ENCODE results near the gene FILIP1L.
A peak's percentile ranks its signal among the peaks of the same experiment; 100 is the strongest.
"Not testable (repeated sequence)": the region's sequence is repeated elsewhere in the genome, so short reads cannot be mapped to it uniquely, and the experiment has no call there.

FILIP1L gene

DNA sequence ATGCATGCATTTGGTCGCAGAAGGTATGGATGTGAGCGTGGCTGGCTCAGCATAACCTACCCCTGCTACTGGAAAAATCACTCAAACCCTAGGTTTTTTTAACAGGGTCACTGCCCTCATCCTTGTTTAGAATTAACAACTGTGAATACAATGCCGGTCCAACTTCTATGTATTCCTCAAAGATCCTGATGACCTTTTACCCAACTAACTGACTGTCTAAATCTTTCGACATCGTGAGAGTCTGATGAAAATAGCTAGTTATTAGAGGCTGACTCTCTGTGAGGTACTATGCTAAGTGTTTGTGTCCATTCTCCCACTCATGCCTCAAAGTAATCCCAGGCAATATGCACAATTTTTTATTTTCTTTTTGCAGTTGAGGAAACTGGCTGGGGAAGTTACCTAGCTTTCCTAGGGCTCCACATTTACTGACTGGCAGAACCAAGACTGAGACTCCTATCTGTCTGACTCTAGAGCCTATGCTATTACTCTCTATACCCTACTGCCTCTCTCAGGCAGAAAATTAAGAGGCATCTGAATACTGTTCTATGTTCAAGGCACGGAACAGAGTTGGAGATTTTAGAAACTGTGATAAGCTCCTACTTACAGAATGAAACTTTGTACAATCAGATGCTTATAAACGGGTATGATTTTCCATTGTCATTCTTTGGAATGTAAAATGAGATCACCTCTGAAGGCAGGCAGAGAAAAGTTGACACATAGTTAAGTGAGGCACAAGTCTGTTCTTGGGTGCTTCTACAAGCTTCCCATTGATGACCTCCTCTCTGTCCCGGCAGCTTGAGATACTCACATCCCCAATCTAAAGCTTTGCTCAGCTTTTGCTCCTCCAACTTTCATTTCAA is 56.4 kb downstream of the FILIP1L start:
- no peak overlapping the region for H3K9ac ChIP-seq
- no peaks in the 10 kb centered on the region for H3K36me3 ChIP-seq (ENCODE audit: control insufficient read depth, insufficient read depth, low read length)
- no peaks in the 10 kb centered on the region for H3K9me3 ChIP-seq (ENCODE audit: control insufficient read depth, low read length)
- no peaks in the 10 kb centered on the region for H3K79me2 ChIP-seq
- H3K4me2 ChIP-seq (ENCODE audit: low read length), result no peak overlapping the region
- no peaks in the 10 kb centered on the region for H3K4me1 ChIP-seq
- H3K27ac ChIP-seq, result no peak overlapping the region
- H3K27me3 ChIP-seq (ENCODE audit: control insufficient read depth, insufficient read depth, low read length), result no peaks in the 10 kb centered on the region
- no peak overlapping the region for H2AFZ ChIP-seq
- TF ChIP-seq, protein P1, sequence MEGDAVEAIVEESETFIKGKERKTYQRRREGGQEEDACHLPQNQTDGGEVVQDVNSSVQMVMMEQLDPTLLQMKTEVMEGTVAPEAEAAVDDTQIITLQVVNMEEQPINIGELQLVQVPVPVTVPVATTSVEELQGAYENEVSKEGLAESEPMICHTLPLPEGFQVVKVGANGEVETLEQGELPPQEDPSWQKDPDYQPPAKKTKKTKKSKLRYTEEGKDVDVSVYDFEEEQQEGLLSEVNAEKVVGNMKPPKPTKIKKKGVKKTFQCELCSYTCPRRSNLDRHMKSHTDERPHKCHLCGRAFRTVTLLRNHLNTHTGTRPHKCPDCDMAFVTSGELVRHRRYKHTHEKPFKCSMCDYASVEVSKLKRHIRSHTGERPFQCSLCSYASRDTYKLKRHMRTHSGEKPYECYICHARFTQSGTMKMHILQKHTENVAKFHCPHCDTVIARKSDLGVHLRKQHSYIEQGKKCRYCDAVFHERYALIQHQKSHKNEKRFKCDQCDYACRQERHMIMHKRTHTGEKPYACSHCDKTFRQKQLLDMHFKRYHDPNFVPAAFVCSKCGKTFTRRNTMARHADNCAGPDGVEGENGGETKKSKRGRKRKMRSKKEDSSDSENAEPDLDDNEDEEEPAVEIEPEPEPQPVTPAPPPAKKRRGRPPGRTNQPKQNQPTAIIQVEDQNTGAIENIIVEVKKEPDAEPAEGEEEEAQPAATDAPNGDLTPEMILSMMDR (IDR thresholded peaks at IDR 0.05), result peak; percentile 34
- no peak overlapping the region for H3K4me3 ChIP-seq (ENCODE audit: low read depth, low read length)

DNA sequence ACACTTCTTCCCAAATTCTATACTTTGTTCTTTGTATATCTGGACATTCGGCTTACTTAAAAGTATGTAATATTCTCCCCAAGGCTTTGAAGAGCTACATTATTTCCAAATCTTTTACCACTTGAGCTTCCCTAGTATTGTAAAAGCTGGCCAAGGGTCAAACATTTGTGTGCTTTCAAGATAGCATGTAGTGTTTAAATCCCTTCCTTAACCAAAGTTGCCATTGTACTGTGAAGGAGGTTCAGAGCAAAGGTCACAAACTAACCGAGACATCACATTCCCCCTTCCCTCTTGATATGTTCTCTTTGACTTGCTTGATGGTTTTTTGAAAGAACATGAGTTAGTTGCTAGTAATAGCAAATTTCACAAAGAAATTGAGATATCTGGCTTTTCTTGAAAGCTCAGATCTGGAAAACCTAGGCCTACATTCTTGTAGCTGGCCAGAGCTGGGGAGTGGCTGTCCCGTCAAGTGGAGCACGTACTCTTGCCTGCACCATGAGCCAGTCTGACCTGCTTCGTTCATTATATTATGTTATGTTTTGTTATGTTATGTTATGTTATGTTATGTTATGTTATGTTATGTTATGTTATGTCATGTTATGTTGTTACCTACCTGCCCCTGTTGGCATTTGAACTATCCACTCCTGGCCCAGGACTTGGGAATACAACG is 60.2 kb downstream of the FILIP1L start:
- H3K36me3 ChIP-seq (ENCODE audit: control insufficient read depth, insufficient read depth, low read length), result no peaks in the 10 kb centered on the region
- H3K9ac ChIP-seq, result no peak overlapping the region
- no peaks in the 10 kb centered on the region for H3K27me3 ChIP-seq (ENCODE audit: control insufficient read depth, insufficient read depth, low read length)
- no peak overlapping the region for H3K4me2 ChIP-seq (ENCODE audit: low read length)
- H3K79me2 ChIP-seq, result no peaks in the 10 kb centered on the region
- H2AFZ ChIP-seq, result no peak overlapping the region
- H3K4me3 ChIP-seq (ENCODE audit: low read depth, low read length), result no peak overlapping the region
- H3K4me1 ChIP-seq, result no peaks in the 10 kb centered on the region
- TF ChIP-seq, protein P1 (IDR thresholded peaks at IDR 0.05), result no peak
- no peak overlapping the region for H3K27ac ChIP-seq
- no peaks in the 10 kb centered on the region for H3K9me3 ChIP-seq (ENCODE audit: control insufficient read depth, low read length)

DNA sequence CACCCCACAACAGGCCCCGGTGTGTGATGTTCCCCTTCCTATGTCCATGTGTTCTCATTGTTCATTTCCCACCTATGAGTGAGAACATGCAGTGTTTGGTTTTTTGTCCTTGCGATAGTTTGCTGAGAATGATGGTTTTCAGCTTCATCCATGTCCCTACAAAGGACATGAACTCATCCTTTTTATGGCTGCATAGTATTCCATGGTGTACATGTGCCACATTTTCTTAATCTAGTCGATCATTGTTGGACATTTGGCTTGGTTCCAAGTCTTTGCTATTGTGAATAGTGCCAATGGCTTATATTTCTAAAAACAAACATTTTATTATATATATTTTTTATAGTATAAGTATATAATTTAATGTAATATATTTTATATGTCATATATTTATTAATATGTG is 62.8 kb downstream of the FILIP1L start:
- not testable (repeated sequence) for H3K4me2 ChIP-seq (ENCODE audit: low read length); H3K27me3 ChIP-seq (ENCODE audit: control insufficient read depth, insufficient read depth, low read length); H3K9ac ChIP-seq; H3K27ac ChIP-seq; H3K79me2 ChIP-seq; H2AFZ ChIP-seq; H3K4me1 ChIP-seq; H3K4me3 ChIP-seq (ENCODE audit: low read depth, low read length); H3K36me3 ChIP-seq (ENCODE audit: control insufficient read depth, insufficient read depth, low read length); H3K9me3 ChIP-seq (ENCODE audit: control insufficient read depth, low read length)

DNA sequence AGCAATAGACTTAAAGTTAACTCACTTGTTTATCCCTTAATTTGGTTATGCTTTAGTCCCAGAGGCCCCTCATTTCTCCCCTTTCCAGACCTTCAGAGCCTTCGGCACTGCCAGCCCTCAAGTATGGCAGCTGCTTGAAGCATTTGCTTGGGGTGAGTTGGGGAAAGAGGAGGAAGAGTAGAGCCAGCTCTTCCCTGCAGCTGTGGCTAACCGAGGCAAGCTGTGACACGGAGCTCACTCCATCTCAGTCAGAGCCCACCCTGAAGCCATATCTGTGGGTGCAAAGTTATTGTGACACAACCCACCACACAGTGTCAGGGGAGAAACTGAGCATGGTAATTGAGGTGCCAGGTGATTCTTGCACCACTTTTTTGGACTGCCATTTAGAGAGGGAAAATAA is 66.1 kb downstream of the FILIP1L start:
- H3K27ac ChIP-seq, result no peak overlapping the region
- no peak overlapping the region for H2AFZ ChIP-seq
- H3K36me3 ChIP-seq (ENCODE audit: control insufficient read depth, insufficient read depth, low read length), result no peaks in the 10 kb centered on the region
- H3K4me2 ChIP-seq (ENCODE audit: low read length), result no peak overlapping the region
- peaks cover 11% of the 10 kb centered on the region for H3K4me1 ChIP-seq
- TF ChIP-seq, protein P1 (IDR thresholded peaks at IDR 0.05), result no peak
- H3K79me2 ChIP-seq, result no peaks in the 10 kb centered on the region
- H3K27me3 ChIP-seq (ENCODE audit: control insufficient read depth, insufficient read depth, low read length), result no peaks in the 10 kb centered on the region
- no peak overlapping the region for H3K4me3 ChIP-seq (ENCODE audit: low read depth, low read length)
- no peak overlapping the region for H3K9ac ChIP-seq
- H3K9me3 ChIP-seq (ENCODE audit: control insufficient read depth, low read length), result no peaks in the 10 kb centered on the region

DNA sequence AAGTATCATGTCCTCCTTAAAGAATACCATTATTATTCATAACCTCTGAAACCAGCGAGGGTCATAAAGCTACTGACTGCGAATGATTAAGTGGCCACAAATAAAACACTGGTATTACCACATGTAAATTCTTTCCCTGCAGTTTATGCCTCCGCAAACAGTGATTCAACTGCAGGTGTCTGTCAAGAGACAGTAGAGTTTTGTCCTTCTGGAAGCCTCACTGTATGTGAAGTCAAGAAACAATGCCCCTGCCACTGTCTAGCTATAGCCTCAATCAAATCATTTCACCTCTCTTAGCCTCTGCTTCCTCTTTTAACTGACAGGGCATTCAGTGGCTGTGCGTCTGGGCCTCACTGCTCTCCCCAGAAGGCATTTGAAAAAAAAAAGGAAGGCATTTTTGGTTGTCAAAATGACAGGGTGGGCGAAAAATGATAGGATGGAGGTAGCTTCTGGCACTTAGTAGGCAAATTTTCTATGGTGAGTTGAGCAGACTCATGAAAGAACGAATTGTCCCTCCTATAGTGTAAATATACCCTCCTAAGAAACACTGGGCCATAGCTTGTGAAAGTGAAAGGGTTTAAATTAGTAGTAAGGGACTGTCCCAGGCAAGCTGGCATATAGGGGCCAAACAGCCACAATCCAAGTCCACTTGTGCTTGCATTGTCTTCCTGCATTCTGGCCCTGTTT is 66.7 kb downstream of the FILIP1L start:
- H3K36me3 ChIP-seq (ENCODE audit: control insufficient read depth, insufficient read depth, low read length), result no peaks in the 10 kb centered on the region
- H3K27me3 ChIP-seq (ENCODE audit: control insufficient read depth, insufficient read depth, low read length), result no peaks in the 10 kb centered on the region
- no peaks in the 10 kb centered on the region for H3K79me2 ChIP-seq
- no peak overlapping the region for H3K4me3 ChIP-seq (ENCODE audit: low read depth, low read length)
- no peak overlapping the region for H3K4me2 ChIP-seq (ENCODE audit: low read length)
- peak overlapping the region; percentile 52 for H2AFZ ChIP-seq
- no peaks in the 10 kb centered on the region for H3K9me3 ChIP-seq (ENCODE audit: control insufficient read depth, low read length)
- H3K9ac ChIP-seq, result no peak overlapping the region
- H3K4me1 ChIP-seq, result peaks cover 17% of the 10 kb centered on the region
- TF ChIP-seq, protein P1 (IDR thresholded peaks at IDR 0.05), result no peak
- peak overlapping the region; percentile 11 for H3K27ac ChIP-seq

All from parathyroid adenoma (tissue), 2 donors.